HG03342 (cell line): ENCODE results near the gene CYB5B.
A peak's percentile ranks its signal among the peaks of the same experiment; 100 is the strongest.

Source experiments
- ATAC-seq: cut with Tn5 transposase; IDR thresholded peaks from one replicate; pipeline ENCODE4 v1.9.1; 2021; ENCODE audit warnings: mild to moderate bottlenecking, moderate library complexity; ENCODE audit not compliant: unreplicated experiment

CYB5B gene, protein sequence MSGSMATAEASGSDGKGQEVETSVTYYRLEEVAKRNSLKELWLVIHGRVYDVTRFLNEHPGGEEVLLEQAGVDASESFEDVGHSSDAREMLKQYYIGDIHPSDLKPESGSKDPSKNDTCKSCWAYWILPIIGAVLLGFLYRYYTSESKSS

DNA sequence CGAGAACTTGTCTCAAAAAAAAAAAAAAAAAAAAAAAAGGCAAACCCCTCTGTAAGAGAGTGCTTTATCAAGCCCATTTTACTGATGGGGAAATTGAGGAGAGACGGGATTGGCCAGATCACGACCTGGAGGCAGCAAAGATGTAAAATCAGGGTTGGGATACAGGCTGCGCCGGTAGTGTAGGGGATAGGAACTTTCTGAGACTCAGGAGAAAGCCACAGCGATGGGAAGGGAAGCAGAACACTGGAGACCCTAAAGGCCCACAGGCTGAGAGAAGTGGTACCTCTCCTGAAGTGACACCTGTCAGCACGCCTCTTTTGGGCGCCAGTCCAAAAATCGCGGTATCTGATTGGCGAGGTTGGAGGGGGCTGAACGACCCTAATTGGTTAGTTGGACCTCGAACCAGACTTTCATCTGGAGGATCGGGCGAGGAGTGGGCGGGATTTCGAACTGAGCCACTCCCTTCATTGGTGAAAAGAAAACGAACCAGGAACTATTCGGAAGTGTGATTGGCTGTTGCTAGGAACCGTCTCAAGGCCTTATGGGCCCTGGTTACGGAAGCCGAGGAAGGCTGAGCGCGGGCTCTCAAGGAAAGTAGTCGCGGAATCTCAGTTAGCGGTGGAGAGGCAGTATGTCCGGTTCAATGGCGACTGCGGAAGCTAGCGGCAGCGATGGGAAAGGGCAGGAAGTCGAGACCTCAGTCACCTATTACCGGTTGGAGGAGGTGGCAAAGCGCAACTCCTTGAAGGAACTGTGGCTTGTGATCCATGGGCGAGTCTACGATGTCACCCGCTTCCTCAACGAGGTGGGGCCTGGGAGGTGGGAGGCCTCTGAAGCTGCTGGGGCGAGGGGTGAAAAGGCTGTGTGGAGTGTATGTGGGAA lies at the start of gene CYB5B:
Gene CYB5B (plus strand): TSS at position 567 of the 882 bp plus-strand sequence. CDS start 65 bp downstream, at position 632.
- ATAC-seq: peak; percentile 93

DNA sequence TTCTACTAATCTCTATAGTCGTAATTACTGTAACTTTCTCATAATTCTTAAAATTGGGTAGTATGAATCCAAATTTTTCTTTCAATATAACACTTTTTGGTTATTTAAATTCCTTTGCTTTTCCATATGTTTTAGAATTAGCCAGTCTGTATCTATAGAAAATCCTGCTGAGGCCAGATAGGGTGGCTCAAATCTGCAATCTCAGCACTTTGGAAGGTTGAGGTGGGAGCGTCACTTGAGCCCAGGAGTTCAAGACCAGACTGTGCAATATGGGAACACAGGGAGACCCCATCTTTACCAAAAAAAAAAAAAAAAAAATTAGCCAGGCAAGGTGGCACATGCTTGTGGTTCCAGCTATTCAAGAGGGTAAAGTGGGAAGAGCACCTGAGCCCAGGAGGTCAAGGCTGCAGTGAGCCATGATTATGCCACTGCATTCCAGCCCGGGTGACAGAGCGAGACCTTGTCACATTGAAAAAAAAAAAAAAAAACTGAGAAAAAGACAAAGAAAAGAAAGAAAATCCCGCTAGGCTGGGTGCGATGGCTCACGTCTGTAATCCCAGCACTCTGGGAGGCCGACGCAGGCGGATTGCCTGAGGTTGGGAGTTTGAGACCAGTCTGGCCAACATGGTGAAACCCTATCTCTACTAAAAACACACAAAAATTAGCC lies 47.9 kb upstream of the CYB5B start:
- no peak for ATAC-seq

DNA sequence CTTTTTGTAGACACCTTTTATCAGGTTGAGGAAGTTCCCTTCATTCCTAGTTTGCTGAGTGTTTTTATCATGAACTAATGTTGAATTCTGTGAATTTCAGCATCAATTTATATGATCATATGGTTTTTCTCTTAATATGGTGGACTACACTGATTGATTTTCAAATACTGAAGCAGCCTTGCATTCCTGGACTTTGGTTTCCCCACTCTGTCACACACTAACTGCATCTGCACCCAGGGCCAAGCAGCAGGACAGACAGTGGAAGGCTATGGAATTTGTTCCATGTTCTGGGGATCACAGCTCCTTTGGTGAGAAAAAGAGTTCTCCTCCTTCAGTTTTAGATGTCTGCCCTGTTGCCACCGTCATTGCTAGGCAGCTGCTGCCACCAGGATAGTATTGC lies 46.4 kb upstream of the CYB5B start:
- ATAC-seq: no peak

DNA sequence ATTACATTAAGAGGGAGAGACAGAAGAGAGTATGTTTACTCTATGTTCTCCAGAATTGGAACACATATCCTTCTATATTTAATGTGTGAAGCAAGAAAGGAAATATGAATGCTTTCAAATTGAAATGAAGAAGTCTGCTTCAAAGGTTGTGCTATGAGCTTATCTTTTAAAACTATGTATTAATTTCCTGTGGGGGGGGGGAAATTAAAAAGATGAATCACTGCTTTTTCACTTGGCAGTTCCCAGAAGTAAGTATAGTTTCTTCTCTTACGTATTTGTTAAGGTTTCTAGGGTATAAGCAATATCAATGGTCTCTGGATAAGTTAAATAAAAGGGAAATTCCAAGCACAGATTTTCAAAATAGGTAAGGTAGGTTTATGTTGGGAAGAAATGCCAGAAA lies 45.7 kb upstream of the CYB5B start:
- ATAC-seq: no peak

DNA sequence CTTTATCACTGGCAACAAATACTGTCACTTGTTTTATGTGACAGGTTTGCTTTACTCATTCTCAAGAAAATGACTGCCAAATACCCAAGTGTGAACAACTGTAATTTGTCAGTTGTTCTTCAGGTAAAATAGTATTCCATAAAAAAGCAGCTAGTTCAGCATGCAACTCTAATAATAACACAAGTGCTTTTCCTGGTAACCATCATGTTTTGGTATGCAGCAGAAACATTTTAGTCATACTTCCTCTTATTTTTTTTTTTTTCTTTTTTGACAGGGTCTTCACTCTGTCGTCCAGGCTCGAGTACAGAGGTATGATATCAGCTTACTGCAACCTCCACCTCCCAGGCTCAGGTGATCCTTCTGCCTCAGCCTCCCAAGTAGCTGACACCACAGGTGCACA lies 43.2 kb upstream of the CYB5B start:
- no peak for ATAC-seq

DNA sequence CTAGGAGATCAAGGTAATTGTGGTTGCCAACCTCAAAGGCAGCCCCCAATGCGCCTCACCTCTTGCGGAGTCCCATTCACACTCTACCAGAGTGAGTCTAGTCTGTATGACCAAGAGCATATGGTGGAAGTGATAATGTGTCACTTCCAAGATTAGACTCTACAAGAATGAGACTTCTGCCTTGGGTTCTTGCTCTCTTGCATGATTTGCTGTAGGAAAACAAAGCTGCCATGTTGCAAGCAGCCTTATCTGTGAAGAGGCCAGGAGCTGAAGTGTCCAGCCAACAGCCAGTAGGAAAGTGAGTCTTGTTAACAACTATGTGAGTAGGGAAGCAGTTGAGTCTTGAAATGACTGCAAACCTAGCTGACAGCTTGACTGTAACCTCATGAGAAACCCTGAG lies 42.0 kb upstream of the CYB5B start:
- no peak for ATAC-seq

DNA sequence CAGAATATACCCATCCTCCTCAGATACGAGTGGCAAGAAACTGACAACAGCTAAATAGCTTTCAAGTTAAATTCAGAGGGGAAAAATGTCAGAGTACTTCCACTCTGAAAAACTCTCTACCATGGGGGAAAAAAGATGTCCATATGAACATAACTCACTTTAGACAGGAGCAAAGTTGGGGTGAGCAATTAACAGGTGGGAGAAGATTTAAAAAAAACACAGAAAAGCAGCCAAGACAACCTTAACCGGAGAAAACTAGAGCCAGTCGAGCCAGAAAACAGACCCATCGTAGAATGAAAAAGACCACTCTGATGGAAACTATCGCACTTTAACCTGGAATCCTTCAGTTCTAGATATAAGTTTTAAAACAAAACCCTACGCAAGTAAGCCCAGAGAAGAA lies 39.4 kb upstream of the CYB5B start:
- no peak for ATAC-seq

DNA sequence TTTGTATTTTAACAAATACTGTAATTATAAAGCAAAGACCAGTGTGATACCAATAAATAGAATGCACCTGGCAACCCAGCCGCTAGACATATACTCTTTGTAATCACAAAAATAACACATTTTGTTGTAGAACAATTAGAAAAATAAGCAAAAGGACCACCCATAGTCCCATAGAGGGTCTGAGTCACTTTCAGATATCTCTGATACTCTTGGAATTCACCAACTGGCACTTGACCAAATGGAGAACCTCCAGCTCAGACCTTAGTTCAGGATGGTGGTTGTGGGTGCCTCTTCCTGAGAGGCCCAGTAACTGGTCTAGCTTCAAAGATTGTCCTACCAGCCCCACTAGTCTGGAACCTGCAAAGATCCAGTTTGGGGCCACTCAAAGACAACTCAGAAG lies 37.8 kb upstream of the CYB5B start:
- no peak for ATAC-seq

DNA sequence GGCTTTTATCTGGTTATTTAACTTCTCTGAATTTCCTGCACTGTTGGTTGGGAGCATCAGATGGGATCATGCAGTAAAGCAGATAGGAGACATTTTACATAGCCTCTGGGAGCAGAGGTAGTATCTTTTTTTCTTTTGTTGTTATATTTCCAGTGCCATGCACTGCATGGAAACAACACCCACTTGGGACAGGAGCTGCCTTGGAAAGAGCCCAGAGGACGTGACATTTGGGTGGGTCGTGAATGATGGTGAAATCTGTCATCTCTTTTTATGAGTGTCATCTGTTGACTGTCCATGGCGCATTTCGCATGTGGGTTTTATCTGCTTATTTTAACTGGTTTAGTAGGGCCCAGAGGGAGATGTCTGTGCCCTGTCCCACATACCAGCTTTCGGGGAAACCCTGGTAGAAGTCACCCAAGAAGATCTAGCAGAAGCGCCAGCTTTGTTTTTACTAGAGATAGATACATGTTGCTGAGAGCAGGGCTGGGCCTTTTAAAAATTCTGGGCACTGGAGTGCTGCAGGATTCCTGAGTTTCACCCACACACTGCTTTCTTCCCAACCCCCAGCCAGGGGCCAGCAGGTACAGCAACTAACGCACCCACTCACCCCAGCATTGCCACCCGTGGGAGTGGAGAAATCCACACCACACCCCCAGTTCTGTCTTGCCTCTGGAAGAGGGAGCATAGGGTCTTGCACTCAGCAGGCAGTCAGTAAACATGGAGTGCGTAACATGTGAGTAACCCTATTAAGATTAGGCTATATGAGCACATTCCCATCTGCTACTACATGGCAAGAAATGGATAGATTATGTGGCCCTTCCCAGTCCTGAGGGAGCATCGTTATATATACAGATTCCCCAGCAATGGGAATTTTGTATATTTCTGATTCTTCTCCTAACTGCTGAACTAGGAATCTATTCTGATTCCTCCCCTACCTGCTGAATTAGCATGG lies 30.2 kb upstream of the CYB5B start:
- no peak for ATAC-seq

DNA sequence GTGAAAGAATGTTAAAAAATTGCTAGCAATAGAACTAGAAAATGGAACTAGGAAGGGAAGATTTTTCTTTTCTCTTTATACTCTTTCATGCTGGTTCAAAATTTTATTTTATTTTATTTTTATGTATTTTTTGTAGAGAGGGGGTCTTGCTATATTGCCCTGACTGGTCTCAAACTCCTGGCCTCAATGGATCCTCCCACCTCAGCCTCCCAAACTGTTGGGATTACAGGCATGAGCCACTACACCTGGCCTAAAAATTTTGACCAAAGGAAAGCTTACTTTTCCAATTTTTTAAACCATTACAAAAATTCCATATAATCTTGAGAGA lies 28.6 kb upstream of the CYB5B start:
- no peak for ATAC-seq

DNA sequence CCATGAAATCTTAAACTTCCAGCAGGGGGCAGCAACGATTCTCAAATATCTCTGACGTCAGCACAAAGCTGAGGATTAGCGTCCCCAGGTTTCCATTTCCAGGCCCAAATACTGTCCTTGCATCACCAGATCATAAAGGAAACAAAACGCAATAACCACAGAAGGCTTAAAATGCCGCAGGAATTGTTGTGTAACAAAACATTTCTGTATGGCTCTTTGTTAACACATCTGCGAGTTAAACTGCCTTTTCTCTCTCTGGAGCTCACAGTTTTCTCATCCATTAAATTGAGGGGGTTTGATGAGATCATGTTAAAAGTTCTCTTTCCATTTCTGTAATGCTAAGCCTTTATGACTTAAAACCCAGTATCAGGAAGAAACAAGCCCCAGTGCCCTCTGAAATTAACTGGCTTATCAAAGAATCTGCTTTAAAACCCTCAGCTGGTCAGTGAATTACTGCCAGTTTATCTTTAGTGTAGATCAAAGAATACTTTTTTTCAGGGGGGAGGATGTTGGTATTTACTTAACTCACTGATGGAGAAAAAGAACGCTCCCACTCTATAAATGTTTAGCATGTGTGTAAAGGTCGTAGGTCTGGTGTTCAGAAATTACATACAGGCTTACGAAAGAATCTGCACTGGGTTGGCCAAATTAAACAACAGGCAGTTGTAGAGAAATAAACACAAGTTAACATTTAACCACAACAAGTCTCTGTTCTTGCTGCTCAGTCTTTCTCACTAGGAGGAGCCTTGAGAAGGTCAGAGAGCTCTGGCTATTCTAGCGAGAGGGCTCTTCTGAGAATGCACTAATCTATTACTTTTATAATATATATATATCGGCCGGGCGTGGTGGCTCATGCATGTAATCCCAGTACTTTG lies 28.0 kb upstream of the CYB5B start:
- ATAC-seq: no peak

DNA sequence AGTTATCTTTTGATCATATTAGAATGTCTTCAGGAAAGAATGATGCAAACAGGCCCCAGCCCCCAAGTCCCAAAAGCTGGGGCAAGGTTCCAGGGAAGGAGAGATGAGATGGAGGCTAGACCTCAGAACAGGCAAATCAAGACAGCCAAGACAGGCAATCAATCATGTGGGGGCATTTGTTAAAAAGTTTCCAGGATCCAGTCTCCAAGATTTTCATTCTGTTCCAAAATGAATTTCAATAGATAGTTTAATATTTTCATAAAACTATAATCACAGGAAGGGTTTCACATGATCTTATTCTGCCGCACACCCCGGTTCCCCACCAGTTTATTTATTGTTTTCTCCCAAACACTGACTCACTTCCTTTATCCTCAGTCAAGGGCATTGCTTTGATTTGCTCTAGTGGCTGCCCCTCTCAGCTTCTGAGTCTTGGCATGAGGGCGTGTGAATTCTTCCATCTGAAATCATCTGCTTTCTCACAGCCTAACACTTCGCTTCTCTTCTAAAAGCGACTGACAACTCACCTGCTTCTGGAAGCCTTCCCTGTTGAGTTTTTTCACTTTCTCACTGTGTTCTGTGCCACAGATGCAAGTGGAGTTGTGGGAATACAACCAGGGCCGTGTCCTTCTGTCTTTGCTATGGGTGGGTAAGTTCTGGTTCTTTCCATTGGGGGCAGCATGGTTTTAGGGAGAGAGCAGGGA lies 26.4 kb upstream of the CYB5B start:
- ATAC-seq: no peak

DNA sequence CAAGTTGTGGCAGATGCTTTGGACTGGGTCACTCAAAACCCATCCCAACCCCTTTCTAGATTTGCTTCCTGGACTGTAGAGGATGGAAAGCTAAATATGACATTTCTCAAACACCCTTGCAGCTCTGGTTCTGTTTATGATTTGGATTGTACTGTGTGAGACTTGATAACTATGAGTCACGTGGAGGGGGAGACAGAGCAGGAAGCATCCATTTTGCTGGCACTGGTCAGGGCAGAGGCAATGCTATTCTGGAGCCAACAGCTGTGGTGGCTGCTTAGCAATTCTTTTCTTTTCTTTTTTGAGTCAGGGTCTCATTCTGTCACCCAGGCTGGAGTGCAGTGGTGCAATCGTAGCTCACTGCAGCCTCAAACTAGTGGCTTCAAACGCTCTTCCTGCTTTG lies 25.1 kb upstream of the CYB5B start:
- no peak for ATAC-seq

DNA sequence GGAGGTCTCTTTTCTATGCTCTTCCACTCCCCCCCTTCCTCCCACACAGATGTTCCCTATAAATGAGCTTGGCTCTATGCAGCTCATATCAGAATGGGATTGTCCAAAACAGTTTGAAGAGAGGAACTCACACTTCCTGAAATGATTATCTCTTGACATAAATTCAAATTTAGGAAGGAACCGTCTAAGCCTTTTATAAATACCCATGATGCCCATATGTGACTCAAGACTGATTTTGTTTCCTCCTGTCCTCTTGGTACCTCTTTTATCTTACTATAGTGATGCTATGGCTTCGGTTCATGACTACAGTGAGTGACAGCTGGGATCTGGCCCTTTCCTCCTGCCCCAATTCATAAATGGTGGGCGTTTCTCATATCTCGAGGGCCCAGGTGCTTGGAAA lies 22.0 kb upstream of the CYB5B start:
- ATAC-seq: no peak

DNA sequence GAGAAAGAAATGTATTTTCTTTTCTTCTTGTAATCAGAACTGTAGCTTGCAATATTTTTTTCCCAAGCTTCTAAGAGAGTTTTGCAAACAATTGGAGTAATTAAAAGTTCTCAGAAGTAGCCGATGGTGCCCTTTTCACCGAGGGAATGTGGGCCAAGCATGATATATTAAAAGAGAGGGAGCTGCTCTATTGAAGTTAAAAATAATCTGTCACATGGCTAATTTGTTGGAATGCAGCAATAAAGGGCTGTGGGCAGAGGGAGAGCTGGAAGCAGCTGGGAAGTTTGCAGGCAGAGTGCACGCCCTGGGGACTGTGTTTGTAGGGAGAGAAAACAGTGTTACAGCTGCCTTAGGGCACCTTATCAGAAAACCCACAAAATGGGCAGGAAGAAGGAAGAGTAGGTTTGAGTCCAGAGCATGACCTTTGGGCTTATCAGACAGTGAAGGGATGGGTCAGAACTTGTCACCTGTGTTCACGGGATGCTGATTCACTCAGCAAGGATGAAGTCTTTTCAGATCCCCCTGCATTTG lies 20.1 kb upstream of the CYB5B start:
- ATAC-seq: no peak

DNA sequence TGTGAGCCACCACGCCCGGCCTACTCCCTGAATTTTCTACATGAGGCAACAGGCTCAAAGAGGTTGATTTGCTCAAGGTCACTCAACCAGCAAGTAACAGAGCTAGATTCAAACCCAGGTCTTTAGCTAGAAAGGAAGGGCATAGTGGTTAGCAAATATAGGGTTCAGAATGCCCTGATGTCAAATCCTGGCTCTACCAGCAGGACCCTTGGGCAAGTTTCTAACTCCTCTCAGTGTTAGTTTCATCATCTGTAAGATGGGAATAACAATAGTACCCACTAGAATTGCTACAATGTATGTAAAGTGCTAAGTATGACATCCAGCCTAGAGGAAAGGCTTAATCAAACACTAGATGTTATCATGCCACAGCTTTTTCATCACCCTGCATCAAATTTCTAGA lies 19.1 kb upstream of the CYB5B start:
- ATAC-seq: no peak

DNA sequence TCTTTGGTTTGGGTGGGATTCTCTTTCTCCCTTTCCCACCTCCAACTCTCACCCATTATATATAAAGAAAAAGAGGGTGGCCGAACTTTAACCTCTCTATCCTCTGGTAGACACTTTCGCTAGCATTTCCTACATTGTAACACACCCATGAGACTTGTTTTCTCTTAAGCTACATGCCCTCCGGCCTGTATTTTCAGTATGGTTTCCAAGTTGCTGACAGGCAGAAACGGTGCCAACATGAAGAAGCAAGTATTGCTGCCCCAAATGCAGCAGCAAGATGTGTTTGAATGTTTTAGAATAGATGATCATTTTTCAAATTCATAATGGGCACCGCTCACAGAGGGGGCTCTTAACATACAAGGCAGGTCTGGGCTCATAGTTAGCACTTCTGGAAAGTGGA lies 18.7 kb upstream of the CYB5B start:
- no peak for ATAC-seq

DNA sequence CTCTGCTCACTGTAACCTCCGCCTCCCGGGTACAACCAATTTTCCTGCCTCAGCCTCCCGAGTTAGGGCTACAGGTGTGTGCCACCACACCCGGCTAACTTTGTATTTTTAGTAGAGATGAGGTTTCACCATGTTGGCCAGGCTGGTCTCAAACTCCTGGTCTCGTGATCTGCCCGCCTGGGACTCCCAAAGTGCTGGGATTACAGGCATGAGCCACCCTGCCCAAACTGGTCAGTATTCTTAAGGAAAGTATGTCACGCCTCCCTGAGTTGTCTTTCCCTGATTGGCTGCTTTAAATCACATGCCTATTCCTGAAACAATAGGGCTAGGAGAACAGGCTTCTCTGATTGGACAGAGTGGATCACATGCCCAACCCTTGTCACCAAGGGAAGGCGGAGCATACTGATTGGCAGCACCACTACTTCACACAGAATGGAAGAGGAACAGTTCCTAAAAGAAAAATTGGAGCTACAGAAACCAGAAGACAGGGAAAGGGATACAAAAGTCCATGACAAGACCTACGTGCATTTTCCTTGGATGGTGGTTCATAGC lies 17.6 kb upstream of the CYB5B start:
- ATAC-seq: no peak

DNA sequence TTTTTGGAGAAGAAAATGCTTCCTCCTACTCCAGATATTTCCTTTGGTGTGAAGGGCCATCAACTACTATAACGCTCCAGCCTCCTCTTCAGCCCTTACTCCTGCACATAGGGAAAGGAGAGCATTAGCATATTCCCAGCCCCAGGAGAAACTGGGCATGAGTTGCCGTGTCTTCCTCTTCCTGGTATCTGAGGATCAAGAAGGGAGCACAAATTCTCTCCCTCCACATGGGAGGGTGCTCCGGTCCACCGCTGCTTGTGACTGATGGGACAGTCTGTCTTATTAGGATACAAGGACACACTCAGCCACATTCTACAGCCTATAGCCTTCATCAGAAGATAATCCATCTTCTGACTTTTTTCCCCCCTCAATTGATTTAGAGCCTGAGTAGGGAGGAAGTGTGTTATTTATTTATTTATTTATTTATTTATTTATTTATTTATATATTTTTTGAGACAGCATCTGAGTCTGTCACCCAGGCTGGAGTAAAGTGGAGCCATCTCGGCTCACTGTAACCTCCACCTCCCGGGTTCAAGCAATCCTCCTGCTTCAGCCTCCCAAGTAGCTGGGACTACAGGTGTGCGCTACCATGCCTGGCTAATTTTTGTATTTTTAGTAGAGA lies 16.6 kb upstream of the CYB5B start:
- no peak for ATAC-seq
